Stimulated activated CD4-positive, alpha-beta T cell treated with anti-CD3 and anti-CD28 coated beads, Interleukin-15, amount 100 ng/mL, for 48 hours (primary cell): Measurements from ENCODE around the gene CEMIP.

Source experiments
- DNase-seq, 2 donors: peaks; one replicate each; pipeline ENCODE4 v3.0.0-alpha.2; 2020; ENCODE audit warnings: low read depth in 2 of 2

Gene CEMIP

GRCh38 chr15:80823120-80823519, 44.0 kb downstream of the CEMIP start:
- no peak for DNase-seq

DNA sequence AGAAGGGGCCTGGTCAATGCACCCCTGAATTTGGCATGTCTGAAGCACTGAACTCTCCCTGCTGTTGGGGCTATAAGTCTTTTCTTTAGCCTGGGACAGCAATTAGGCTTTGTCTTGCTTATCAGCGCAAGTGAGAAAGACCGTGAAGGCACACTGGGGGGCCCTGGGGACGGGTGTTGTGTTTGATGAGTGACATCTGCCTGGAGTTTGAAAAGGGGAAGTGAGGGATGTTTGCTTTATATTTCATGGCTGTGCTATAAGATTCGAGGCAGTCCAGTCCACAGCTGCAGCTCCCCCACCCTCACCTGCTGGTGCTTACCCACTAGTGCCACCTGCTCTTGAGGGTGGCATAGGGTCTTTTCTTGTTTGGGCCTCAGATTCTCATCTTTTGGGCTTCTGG, 44.8 kb downstream of the CEMIP start:
- no peak for DNase-seq

GRCh38 chr15:80825361-80826030, 46.3 kb downstream of the CEMIP start:
- no peak for DNase-seq

DNA sequence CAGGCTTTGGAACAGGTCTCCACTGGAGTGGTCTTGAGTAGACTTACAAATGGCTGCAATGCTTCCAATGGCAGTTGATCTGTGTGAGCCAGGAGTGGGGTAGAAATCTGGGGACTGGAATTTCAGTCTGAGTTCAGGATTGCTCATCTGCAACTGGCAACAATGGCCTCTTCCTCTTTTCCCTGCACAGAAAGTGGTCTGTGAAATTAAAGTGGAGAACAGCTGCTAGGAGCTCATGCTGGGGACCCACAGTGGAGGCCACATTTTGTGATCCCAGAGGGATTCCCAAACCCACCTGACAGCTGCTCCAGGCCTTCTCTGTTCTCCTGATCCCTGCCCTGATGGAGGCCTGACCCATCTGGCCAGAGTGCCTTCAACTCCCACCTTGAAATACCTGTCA, 49.6 kb downstream of the CEMIP start:
- no peak for DNase-seq

DNA sequence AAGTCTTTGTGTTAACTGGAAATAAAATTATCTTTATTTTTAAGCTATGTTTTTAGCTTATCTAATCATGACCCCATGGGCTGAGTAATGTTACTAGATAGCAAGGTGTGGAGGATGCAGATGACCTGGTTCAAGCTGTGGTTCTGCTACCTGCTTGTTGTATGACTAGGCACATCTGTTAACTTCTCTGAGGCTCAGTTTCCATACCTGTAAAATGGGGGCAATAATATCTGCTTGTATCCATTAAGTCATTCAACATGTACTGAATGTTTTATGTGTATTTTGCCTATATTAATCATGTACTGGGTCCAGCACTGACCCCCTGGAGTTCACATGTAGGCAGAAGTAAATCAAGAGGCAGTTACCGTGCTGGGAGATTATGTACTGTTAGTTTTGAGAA, 51.5 kb downstream of the CEMIP start:
- DNase-seq: no peak

DNA sequence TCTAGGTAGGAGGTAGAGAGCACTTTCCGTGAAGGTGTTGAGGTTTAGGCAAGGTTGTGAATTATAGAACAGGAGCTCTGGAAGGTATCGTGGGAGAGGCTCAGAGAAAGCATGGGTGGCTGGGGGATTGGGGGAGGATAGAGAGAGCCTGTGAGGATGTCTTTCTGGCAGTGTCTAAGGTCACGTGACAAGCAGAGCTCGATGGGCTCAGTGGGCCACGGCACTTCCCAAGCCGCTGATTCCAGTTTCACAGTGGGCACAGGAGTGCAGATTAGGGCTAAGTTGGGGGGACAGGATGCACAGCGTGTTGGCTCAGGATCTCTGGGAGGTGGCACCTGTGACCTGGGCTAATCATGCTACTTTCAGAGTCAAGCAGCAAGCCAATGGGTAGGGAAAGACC, 52.0 kb downstream of the CEMIP start:
- DNase-seq: no peak

DNA sequence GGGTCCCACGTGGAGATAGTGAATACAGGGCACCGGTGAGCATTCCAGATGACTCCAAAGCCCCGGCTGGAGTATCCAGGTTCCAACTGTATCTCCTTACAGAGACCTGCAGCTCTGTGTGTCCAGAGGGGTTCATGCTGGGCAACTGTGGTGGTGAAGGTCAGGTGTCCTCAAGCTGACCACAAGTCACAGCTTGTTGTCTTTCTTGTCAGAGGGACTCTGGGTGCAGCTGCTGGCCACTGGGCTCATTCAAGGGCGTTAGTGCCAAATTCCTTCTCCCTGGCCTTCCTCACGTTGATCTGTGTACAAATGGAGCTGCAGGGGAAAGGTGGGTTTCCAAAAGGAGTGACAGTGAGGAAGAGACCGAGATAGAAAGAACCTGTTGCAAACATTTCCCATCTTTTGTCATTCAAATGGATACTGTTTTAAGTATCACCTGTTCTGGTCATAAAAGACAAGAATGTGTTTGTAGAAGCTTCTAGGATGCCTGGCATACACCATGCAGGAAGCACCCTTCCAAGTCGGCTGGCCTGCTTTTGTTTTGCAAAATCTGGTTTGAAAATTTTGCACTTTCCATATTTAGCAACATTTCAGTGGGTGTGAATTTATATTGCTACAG, 52.5 kb downstream of the CEMIP start:
- no peak for DNase-seq

DNA sequence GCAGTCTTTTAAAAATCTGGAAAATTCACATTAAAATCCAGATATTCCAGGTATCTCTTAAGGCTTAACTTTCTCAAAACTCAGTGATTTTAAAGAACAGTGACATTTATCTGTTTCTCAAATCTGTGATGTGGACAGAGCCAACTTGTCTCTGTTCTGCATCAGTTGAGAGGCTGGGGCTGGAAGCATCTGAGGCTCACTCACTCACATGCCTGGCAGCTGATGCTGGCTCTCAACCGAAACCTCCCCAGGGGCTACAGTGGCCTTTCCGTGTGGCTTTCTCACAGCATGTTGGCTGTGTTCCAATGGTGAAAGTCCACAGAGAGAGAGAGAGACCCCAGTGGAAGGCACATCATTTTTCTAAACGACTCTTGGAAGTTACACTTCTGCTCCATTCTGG, 53.5 kb downstream of the CEMIP start:
- DNase-seq: no peak

- no peak for DNase-seq
These were observed 55.2 kb downstream of the CEMIP start for GRCh38 chr15:80834402-80834801.

DNA sequence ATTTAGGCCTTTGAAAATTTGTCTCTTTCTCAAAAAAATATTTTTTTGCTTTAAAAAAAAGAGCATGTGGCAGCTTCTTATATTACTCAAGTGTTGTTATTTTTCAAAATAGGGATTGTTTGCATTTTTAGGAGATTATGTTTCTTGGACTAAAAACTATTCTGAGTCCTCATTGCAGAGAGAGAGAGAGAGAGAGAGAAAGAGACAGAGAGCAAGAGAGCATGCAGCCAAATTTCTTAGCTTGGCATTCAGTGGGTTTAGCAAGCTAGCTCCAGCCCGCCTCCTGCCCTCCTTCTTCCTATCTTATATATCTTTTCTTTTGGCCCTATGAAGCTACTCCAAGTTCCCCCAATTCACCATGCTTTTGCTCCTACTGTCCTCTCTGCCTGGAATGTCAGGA, 55.7 kb downstream of the CEMIP start:
- DNase-seq: no peak

DNA sequence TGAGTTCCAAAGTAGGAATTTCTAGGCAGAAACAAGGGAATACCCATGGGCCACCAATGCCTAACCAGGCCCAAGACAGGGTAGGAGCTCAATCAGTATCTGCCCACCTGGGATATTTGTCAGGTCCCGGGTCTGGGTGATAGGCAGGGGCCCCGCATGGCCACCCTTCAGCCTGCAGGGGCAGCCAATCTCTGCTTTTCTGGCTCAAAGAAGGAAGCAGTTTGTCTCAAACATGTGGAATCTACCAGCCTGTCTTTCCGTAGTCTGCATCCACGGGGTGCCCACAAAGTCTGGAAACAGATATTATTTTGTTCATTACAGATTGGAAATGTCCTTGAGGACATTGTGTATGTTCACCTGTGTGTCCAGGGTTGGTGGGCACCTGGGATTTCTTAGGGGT, 56.2 kb downstream of the CEMIP start:
- DNase-seq: no peak

- DNase-seq: no peak
These were observed 57.1 kb downstream of the CEMIP start for GRCh38 chr15:80836223-80836622.

- DNase-seq: no peak
These were observed 57.8 kb downstream of the CEMIP start for GRCh38 chr15:80837006-80837405.

DNA sequence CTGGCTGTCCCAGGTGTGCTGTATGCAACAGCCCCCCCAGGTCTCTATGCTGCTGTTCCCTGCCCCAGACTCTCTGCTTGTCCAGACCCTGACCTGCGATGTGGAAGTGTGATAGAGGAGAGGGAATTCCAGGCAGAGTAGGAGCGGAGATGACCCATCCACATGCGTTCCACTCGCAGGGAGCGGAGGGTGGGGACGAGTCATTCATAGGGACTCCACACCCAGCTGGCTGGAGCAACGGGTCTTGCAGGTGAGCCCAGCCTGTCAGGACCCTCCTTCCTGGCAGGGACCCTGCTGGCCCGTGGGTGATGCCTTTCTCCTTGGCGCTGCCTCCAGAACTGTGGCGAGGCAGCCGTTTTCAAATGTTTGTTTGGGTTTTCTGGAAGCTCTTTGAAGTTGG, 58.8 kb downstream of the CEMIP start:
- DNase-seq: no peak

DNA sequence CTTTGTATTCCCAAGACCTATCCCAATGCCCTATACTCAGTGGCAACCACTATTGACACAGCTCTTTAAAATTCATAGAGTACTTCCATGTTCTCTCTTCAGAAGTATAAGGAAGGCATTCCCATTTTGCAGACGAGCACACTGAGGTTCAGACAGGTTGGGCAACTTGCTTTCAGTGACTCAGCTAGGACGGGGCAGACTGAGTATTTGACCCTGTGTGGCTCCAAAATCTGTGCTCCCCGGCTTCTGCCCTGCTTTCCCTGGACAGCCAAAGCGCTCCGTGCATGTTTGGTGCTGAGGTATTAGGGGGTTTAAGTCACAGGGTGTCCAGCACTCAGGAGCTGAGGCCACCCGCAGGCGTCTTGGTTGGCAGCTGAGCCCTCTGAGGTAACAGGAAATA, 59.5 kb downstream of the CEMIP start:
- DNase-seq: no peak

DNA sequence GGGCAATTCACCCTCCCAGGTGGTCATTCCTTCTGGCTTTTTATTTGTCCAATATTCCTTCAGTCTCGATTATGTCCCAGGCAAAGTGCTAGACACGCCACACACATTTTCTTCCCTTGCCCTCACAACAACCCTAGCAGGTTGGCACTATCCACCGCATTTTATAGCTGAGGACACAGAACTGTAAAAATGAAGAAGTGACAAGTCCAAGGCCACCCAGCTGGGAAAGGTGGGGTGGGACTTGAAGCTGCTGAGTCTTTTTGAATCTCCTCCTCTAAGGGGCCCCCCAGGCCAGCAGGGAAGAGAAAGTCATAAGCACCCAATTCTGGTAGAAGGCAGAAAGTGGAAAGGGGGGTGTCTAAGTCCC, 60.6 kb downstream of the CEMIP start:
- DNase-seq: no peak

- no peak for DNase-seq
These were observed 61.3 kb downstream of the CEMIP start for GRCh38 chr15:80840182-80841130.

DNA sequence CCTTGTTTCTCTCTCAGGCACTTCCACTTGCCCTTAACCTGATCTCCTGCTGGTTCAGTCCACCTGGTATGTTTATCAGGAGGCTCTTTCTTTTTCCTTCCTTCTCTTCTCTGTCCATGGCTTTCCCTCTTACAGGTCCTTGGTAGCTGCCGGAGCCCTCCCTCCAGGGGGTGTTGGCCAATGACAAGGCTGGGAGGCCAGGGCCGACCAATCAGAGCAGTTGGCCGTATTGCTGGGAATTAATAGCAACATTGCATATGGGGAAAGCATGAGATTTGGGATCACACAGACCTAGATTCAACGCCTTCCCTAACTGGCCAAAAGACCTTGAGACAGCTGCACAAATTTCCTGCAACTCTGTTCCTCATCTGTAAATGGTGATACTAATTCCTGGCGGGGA, 62.4 kb downstream of the CEMIP start:
- no peak for DNase-seq

- DNase-seq: no peak
These were observed 65.0 kb downstream of the CEMIP start for GRCh38 chr15:80844011-80844732.

- no peak for DNase-seq
These were observed 67.1 kb downstream of the CEMIP start for GRCh38 chr15:80846031-80846815.

DNA sequence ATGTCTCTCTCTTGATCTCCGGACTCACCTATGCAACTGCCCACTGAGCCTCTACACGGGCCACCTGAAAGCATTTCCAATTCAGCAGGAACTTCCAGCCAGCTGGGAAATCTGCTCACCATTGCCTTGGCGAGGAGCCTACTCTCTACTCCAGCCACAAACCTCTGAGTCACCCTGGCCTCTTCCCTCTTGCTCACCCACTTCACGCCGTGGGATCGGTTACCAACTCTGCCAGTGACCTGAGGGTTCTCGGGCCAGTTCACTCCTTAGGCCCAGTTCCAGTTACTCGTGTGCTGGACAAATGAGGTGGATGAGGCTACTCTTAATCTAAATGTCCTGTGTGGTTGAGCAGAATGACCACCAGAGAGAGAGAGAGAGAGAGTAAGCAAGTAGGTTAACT, 70.1 kb downstream of the CEMIP start:
- DNase-seq: no peak
